Suprapubic skin (tissue), 3 donors: ENCODE results near the gene ITPRID2.

Experiments used
- POLR2AphosphoS5 ChIP-seq, 3 donors: sonication (generic); formaldehyde crosslinking; IDR thresholded peaks; one replicate each; pipeline ENCODE4 v1.6.1; 2017; ENCODE audit warnings: antibody characterized with exemption in 3 of 3
- TF ChIP-seq, protein P1 (sequence below), 2 donors: fragments of 200-600 bp in 1 of 2; fragments of 450-650 bp in 1 of 2; sonication (generic) in 1 of 2; IDR thresholded peaks; one replicate each; pipeline ENCODE4 v1.5.1; 2016 to 2019; ENCODE audit warnings: antibody characterized with exemption in 2 of 2, mild to moderate bottlenecking in 1 of 2, moderate library complexity in 1 of 2

DNA sequence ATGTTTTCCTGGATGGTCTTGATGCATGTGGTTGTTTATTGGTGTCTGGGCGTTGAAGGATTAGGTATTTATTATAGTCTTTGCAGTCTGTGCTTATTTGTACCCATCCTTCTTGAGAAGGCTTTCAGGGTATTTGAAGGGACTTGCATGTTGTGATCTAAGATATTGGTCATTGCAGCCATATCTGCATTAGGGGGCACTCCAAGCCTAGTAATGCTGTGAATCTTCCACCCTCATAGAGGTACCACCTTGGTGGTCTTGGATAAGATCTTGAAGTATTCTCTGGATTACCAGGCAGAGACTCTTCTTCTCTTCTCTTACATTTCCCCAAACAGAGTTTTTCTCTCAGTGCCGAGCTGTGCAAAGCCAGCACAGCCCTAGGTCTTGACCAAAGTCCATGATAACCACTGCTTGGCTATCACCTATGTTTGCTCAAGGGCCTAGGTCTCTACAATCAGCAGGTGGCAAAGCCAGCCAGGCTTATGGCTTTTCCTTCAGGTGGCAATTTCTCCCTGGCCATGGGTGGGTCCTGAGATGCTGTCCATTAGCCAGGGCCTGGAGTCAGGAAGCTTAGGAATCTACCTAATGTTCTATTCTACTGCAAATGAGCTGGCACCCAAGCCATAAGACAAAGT lies 78.7 kb downstream of the ITPRID2 start:
- no peak for TF ChIP-seq POLR2AphosphoS5 (IDR thresholded peaks at IDR 0.05)
- TF ChIP-seq, protein P1, sequence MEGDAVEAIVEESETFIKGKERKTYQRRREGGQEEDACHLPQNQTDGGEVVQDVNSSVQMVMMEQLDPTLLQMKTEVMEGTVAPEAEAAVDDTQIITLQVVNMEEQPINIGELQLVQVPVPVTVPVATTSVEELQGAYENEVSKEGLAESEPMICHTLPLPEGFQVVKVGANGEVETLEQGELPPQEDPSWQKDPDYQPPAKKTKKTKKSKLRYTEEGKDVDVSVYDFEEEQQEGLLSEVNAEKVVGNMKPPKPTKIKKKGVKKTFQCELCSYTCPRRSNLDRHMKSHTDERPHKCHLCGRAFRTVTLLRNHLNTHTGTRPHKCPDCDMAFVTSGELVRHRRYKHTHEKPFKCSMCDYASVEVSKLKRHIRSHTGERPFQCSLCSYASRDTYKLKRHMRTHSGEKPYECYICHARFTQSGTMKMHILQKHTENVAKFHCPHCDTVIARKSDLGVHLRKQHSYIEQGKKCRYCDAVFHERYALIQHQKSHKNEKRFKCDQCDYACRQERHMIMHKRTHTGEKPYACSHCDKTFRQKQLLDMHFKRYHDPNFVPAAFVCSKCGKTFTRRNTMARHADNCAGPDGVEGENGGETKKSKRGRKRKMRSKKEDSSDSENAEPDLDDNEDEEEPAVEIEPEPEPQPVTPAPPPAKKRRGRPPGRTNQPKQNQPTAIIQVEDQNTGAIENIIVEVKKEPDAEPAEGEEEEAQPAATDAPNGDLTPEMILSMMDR (IDR thresholded peaks at IDR 0.05), result no peak
